GM11168 (cell line): ENCODE measurements around the gene SPPL2B.

Experiments used
- in situ Hi-C: fragments of 300-500 bp; cut with MboI; formaldehyde crosslinking; loops from one replicate; pipeline ENCODE4 v1.12.0; 2022; ENCODE audit warnings: low sequenced_read_pairs; ENCODE audit not compliant: unreplicated experiment

Gene SPPL2B

DNA sequence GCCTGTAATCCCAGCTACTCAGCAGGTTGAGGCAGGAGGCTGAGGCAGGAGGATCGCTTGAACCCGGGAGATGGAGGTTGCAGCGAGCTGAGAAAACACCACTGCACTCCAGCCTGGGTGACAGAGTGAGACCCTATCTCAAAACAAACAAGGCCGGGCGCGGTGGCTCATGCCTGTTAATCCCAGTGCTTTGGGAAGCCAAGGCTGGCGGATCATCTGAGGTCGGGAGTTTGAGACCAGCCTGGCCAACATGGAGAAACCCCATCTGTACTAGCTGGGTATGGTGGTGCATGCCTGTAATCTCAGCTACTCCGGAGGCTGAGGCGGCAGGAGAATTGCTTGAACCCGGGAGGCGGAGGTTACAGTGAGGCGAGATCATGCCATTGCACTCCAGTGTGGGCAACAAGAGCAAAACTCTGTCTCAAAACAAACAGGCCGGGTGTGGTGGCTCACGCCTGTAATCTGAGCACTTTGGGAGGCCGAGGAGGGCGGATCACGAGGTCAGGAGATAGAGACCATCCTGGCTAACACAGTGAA is 66.9 kb downstream of the SPPL2B start:
- in situ Hi-C loops, result loop anchor here (25.0 kb wide), 1 partner anchor 108 kb away; the partner anchor contains the start of gene PEAK3

DNA sequence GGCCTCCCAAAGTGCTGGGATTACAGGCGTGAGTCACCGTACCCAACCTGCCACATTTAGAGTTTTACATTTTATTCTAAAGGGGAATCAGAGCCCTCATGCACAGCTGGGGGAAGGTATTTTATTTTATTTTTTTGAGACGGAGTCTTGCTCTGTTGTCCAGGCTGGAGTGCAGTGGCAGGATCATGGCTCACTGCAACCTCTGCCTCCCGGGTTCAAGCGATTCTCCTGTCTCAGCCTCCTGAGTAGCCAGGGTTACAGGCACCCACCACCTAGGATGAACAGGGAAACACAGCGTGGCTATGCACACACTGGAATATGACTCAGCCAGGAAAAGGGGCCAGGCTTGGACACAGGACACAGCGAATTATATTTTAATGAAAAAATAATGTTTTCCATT is 68.7 kb downstream of the SPPL2B start:
- in situ Hi-C loops, result loop anchor here (25.0 kb wide), 1 partner anchor 110 kb away; the partner anchor contains the start of gene PEAK3

DNA sequence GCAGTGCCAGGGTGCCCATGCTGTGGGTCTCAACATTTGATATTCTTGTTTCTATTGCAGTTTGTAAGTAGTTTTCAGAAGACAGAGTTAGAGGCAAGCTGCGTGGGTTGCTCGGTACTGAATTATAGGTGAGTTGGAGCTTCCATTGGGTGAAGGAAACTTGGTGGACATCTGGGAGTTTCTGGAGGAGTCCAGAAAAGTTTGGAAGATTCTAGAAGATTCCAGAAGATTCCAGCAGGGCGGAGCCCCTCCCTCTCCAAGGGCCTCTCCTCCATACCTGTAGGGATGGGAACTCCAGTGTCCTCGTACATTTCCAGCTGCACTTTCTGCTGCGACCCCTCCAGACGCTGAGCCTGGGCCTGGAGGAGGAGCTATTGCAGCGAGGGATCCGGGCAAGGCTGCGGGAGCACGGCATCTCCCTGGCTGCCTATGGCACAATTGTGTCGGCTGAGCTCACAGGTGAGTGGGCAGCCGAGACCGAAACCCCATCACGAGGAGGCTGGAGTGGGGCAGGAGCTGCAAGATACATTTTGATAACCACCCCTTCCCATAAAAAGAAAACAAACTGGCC is 70.3 kb downstream of the SPPL2B start:
- in situ Hi-C loops, result loop anchor here (25.0 kb wide), 1 partner anchor 112 kb away; the partner anchor contains the start of gene PEAK3

DNA sequence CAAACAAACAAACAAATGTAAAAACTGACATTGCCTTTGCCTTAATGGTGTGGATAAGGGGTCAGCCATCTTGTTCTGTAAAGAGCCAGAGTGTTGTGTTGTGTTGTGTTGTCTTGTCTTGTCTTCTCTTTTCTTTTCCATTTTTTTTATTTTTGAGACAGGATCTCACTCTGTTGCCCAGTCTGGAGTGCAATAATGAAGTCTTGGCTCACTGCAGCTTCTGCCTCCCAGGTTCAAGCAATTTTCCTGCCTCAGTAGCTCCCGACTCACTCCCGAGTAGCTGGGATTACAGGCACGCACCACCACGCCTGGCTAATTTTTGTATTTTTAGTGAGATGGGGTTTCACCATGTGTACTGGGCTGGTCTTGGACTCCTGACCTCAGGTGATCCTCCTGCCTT is 71.1 kb downstream of the SPPL2B start:
- in situ Hi-C loops, result loop anchor here (25.0 kb wide), 1 partner anchor 112 kb away; the partner anchor contains the start of gene PEAK3
